HG02852 (cell line): Measurements from ENCODE around the gene FN3K.

Source experiments
- ATAC-seq: cut with Tn5 transposase; IDR thresholded peaks from one replicate; pipeline ENCODE4 v1.9.1; 2021; ENCODE audit warnings: mild to moderate bottlenecking, moderate library complexity; ENCODE audit not compliant: unreplicated experiment

Gene FN3K

DNA sequence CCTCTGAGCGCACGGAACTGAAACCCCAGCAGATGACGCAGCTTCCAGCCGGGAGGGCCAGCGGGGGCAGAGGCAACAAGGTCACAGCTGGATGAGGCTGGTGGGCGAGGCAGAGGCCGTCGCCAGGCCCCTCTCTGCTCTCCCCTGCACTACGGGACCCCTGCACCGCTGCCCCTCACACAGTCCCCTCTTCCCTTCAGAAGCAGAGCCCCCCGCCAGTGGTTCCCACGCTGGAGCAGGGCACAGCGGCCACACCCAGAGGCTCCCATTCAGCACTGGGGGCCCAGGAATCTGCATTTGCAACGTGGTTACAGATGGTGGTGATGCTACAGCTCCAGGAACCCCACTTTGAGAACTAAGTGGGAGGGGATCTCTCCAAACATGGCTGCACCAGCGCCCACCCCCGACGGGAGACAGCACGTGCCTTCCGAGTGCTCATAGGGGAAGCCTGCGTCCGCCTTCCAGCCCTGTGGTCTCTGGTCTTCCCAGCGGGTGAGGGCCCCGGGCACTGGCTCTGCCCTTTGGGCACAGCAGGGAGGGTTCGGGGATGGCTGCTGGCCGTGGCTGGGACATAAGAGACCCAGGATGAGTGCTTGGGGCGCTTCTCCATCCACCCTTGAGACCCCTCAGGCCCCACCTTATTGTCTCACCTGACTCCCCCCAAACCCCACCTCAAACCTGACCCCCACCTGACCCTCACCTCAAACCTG, 32.2 kb upstream of the FN3K start:
- ATAC-seq: no peak

DNA sequence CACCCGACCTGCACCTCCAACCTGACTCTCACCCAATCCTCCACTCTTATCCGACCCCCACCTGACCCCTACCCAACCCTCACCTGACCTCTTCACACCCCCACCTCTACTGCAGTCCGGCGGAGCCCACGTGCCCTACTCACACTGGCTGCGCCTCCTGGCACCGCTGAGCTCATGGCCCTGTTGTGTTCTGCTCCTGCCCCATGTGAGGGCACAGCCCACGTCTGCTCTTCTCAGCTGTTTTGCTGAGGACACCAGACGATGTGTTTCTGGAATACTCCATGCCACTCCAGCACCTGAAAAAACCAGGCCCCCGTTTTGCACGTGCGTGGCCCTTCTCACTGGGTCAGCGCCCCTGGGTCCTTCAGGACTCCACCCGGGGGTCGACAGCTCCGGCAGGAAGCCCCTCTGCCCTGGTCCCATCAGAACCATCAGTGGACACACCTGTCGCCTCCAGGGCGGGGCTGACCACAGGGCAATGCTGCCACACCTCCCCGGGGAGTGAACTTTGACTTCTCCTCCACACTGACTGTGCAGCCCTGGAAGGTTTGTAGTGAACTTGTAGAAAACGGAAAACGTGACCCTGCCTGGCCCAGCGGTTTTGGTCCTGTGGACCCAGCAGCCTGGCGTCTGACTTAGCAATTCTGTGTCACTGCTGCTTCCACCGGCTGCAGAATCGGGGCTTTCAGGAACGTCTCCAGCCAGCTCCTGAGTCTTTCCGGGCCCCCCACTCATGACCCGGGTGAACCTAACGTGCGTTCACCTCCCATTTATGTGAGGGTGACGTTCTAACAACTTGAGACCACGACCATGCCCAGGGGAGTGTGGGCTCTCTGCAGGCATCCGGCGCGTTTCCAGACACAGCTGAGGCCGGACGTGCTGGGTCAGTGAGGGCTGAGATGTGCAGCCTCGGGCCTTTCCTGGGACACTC, 31.2 kb upstream of the FN3K start:
- no peak for ATAC-seq

DNA sequence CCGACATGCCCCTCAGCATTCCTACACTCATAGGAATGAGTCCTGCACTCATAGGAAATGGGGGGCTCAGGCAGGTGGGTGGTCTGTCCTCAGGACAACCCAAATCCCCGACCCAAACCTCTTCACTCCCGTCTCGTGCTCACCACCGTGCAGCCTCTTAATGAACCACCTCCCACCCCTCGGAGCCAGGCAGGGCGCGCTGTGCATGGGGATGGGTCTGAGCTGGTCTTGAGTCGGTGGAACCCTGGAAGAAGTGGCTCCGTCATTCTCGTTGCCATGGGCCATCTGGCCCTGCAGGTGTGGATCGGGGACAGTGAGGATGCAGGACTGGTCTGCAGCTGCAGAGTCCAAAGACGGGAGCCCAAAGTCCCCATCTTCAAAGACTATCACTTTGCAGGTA, 30.5 kb upstream of the FN3K start:
- no peak for ATAC-seq

DNA sequence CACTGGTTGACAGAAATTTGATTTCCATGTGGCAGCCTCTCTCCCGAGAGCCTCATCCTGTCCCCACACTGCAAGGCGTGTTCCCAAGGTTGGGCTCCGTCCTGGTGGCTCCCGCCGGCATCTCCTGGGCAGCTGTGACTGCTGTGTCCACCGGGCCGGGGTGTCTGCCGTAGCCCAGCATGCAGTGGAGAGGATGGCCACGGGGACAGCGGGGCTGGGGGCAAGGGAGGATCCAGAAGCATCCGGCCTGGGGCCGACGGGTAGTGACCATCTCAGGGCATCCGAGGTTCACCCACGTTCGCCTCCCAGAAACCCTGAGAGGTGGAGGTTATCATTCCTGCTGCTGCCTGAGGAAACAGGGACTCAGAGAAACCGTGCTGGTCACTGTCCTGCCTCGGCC, 29.7 kb upstream of the FN3K start:
- ATAC-seq: no peak

DNA sequence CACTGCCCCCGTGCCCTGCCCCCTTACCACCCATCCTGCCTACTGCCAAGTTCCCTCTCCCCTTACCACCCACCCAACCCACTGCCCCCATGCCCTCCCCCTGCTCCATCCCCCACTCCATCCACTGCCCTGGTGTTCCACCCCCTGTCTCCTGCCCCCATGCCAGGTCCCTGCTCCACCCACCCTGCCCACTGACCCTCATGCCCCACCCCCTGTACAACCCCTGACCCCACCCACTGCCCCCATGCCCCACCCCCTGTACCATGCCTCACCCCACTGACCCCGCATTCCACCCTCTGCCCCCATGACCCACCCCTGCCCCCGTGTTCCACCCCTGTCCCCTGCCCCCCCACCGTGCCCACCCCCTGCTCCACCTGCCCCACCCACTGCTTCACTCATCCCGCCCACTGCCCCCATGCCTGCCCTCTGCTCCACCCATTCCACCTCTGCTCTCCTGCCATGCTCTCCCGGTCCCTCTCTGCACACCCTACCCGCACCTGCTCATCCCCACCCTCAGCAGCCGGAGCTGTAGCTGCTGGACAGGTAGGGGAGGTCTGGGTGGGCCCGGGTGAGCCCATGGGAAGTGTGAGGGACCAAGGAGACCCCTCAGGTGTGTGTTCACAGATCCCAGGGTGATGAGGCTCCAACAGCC, 26.3 kb upstream of the FN3K start:
- ATAC-seq: no peak

DNA sequence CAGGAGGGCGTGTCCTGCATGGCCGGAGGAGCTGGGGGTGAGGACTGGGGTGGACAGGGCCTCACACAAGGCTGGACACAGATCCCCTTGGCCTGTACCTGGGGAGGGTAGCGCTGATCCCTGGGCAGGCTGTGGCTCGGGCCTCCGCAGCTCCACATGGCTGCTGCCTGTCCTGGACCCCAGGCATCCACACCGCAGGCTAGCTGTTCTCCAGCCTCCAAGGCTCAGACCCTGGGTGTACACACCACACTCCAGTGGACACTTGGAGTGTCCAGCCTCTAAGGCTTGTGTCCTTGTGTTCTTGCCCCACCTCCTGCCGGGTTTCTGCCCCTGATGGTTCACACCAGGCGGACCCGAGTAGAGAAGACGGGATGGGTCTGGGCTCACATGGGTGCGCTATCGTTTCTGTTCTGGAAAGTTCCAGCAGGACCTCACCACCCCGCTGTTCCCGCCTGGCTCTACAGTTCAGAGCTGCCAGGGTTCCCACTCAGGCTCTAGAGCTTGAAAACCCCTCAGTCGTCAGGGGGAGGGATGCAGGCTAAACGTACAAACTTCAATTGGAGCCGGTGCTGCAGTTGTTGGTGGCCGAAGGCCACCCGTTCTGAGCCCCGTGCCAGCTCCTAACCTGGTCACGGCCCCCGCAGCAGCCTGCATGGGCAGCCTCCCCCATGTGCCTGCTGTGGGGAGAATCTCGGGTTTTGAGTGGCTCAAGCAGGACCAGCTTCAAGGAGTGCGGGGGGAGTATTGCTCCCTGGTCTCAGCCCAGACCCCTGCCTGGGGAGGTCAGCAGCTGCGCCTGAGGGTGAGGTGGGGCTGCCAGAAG, 25.5 kb upstream of the FN3K start:
- no peak for ATAC-seq

DNA sequence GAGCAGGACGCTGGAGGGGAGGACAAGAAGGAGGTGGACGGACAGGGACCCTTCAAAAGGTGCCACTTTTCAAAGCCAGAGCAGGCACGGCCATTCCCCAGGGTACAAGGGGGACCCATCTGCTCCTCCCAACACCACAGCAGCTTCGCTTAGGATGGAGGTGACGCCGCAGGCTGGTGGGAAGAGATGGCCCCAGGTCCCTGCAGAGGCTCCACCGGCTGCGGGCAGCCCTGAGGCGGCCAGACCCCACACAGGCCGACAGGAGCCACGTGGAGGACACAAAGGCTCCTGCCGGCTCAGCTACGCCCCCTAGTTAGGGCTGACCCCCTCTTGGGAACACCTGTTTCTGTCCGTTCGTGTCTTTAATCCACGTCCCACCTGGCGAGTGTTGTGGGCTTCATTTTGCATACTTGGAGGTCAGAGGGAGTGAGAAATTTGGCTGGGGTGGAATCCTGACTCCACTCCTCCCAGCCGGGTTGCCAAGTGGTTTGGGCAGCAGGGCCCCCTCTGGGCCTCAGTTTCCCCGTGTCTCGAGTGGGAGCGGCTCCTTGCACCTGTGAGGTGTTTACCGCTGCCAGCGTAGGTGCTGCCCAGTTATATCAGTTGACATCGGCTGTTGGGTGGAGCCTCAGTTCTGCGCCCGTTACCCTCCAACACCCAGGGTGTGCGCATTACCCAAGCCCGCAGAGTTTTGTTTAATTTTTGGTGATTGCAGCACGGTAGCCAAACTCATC, 24.7 kb upstream of the FN3K start:
- no peak for ATAC-seq

DNA sequence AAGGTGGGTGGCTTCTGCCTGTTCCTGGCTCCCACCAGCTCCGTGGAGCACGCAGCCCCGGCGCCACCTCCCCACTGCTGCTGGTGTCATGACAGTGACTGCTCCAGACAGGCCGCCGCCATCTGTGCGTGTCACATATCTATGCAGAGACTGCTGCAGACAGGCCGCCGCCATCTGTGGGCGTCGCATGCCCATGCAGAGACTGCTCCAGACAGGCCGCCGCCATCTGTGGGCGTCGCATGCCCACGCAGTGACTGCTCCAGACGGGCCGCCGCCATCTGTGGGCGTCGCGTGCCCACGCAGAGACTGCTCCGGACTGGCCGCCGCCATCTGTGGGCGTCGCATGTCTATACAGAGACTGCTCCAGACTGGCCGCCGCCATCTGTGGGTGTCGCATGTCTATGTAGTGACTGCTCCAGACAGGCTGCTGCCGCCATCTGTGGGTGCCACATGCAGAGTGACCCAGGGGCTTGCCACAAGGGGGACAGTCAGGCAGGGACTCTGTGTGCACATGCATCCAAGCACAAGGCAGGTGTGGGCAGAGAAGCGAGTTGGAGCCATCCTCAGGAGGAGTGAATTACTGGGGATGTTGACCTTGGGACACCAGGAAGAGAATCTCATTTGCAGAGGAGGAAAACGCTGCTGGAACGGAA, 22.2 kb upstream of the FN3K start:
- ATAC-seq: no peak

DNA sequence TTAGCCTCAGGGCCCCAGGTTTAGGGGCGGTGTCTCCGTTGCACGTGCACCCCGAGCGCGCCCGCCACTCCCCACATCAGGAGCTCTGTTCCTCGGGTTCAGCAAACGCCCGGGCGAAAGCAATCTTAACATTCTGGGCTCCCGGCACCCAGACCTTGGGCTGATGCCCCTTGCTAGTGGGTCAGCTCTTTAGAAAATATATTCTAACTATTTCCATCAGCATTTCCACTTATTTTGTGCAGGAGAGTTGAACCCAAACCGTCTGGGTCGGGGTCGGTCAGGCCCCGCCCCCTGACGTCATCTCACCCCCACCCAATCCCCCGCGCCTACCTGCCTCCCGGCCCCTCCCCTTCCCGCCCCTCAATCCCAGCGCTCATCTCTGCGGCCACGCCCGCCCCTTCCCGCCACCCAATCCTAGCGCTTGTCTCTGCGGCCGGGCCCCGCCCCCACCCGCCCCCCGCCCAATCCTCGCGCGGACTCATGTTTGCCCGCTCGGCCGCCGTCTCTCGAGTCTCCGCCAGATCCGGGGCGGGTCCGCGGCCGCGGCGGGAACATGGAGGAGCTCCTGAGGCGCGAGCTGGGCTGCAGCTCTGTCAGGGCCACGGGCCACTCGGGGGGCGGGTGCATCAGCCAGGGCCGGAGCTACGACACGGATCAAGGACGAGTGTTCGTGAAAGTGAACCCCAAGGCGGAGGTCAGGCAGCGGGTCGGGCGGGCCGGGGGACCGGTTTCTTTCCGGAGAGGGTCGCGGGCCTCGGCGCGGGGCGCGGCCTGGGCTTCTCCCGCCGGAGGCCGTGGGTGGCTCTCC, 19.0 kb upstream of the FN3K start, which contains the start of gene FN3KRP:
FN3KRP (plus strand) TSS at position 504 of the 808 bp plus-strand sequence; CDS start at position 554, 50 bp downstream.
- peak; percentile 70 for ATAC-seq

DNA sequence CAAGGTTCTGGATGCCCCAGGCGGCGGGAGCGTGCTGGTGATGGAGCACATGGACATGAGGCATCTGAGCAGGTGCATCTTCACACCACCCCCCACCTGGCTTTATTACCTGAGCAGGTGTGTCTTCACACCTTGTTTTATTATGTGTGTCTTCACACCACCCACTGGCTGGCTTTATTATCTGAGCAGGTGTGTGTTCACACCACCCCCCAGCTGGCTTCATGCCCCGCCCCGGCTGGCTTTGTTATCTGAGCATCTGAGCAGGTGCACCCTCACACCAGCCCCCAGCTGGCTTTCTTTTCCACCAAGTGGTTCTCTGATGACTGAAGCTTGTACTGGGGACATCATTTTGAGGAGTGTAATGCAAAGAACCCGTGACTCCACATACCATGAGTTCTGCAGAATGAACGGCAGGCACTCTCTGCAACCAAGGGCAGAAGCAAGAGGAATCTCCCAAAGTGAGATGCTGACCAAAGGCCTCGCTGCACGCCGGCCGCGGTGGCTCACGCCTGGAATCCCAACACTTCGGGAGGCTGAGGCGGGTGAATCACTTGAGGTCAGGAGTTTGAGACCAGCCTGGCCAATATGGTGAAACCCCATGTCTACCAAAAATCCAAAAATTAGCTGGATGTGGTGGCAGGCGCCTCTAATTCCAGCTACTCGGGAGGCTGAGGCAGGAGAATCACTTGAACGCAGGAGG, 16.3 kb upstream of the FN3K start:
- ATAC-seq: no peak

DNA sequence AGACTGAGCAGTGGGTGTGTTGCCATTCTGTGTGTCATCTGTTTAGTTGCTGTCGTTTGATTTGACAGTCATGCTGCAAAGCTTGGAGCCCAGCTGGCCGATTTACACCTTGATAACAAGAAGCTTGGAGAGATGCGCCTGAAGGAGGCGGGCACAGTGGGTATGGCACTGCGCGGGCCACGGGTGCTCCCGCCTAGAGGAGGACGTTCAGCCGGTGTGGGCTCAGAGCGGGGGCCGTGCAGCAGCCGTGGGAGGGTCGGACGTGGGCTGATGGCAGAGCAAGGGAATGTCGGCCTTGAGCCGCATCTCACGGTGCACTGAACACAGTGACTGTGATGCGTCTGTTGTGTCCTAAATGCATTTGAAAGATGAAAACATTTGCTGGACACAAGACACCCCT, 15.2 kb upstream of the FN3K start:
- no peak for ATAC-seq

DNA sequence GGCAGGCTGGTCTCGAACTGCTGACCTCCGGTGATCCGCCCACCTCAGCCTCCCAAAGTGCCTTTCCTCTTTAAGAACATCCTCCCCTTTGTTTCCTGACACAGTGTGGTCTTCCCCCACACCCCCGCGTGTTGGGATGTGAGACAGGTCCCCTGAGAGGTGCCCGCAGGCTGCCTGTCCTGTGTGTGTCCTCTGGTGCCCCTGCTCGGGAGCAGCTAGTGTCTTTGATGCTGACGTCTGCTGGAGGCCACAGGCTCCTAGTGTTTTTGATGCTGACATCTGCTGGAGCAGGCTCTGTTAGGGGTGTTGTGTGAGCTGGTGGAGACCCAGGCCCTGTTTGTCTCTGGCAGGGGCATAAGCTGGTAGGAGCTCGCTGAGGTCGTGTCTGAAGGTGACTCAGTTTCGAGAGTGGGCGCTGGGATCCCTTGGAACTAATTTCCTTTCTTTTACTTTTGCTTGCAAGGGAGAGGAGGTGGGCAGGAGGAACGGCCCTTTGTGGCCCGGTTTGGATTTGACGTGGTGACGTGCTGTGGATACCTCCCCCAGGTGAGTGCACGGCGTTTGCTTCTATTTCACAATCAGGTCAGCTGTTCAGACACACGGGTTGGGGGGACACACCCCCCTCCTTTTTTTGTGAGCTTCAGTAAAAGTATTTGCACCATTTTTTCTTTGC, 12.9 kb upstream of the FN3K start:
- ATAC-seq: no peak

DNA sequence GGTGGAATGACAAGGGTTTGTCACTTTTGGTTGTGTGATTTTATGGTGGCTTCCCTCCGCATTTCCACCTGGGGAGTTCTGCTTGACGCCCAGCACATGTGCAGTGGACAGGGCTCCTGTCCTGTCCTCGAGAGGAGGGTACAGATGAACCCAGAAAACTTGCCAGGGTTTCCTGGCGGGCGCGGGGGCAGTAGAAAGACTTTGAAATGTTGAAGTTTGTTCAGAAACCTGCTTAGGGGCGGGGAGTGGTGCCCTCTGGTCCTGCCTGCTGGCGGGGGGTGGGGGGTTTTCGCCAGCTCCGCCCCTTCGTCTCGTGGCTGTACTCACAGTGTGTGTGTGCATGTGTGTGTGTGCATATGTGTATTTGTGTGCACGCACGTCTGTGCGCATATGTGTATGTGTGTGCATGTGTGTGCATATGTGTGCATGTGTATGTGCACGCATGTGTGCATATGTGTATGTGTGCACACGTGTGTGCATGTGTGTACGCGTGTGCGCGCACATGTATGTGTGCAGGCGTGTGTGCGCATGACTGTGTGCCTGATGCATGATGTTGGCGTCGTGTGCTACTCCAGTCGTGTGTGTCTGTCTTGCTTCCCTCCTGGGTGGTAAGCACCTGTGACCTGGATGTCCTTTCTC, 12.1 kb upstream of the FN3K start:
- ATAC-seq: no peak

DNA sequence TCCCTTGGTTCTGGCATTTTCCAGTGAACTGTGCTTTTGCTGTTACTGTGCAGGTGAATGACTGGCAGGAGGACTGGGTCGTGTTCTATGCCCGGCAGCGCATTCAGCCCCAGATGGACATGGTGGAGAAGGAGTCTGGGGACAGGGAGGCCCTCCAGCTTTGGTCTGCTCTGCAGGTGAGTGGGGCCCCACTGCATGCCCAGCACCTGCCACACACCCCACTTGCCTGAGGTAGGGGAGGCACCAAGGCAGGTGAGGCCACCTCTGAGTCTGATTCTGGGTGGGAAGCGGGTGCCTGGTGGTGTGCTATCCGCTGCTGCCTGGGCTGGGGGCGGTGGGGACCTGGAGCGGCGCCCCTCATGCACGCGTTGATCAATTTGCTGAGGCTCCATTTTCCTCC, 9.0 kb upstream of the FN3K start:
- no peak for ATAC-seq

DNA sequence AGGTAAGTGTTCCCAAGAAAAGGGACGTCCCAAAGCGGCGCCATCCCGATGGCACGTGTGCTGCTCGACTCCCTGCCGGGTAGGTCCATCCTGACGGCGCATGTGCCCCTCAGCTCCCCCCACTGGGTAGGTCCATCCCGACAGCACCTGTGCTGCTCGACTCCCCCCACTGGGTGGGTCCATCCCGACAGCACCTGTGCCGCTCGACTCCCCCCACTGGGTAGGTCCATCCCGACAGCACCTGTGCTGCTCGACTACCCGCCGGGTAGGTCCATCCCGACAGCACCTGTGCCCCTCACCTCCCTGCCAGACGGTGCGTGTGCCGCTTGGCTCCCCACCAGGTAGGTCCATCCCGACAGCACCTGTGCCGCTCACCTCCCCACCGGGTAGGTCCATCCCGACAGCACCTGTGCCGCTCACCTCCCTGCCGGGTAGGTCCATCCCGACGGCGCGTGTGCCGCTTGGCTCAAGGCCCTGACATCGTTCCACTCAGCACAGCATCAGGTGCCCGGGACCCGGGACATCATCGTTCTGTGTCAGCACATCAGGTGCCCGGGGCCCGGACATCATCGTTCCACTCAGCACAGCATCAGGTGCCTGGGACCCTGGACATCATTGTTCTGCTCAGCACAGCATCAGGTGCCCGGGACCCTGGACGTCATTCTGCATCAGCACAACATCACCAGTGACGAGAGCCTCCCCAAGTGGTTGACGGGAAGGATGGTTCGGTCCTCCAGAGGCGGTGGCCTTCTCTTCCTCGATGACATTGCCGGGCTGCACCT, 5.7 kb upstream of the FN3K start:
- ATAC-seq: no peak

DNA sequence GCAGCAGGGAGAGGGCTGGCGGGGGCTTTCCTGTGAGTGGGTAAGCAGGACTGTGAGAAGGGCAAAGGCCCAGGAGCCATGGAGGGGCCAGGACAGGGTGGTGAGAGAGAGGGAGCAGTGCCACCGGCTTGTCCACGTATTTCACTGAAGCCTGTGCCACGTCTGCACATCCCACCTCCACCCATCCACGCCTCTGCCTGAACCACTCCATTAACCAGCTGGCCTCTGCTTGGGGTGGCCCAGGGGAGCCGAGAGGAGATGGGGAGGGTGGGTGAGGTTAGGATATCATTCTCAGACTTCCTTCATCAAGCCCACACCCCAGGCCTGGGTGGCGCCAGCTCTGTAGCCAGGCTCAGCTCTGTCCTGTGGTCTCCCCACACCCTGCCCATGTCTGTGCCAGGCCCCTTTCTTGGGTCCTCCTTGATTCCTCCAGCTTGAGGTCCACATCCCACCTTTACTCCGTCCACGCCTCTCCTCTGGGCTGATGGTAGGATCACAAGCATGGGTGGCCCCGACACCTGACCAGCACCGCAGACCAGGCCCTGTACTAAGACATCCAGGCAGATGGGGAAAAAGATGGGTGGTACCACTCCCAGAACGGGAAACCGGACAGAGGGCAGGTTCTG, 3.2 kb upstream of the FN3K start:
- no peak for ATAC-seq
